Lower leg skin (tissue), 3 donors: ENCODE data around the gene TBC1D3I.

Experiments used
- POLR2A ChIP-seq, 2 donors: fragments of 450-650 bp; IDR thresholded peaks; one replicate each; pipeline ENCODE4 v1.6.1; 2016 to 2017; ENCODE audit warnings: antibody characterized with exemption in 2 of 2, mild to moderate bottlenecking in 1 of 2, moderate library complexity in 1 of 2
- TF ChIP-seq, protein P1 (sequence below), 3 donors: fragments of 450-650 bp; IDR thresholded peaks; one replicate each; pipeline ENCODE4 v1.5.1; 2016; ENCODE audit warnings: antibody characterized with exemption in 3 of 3, mild to moderate bottlenecking in 3 of 3, moderate library complexity in 2 of 3

DNA sequence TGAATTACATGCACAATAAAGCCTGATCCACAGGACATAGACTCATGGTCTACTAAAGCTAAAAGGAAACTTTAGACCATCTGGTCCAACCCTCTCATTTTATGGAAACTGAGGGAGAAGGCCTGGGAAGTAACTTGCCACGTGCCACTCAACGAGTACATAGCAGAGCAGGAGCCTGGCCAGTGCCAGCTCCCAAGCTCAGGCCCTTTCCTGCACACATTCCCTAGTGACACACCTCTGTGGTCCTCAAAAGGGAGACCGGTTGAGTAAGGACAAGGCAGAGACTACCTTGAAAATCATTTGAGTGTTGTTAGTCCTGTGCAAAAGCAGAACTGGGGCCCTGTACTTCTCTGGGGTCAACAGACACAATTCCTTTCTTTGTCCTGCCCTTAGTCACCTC is 50.7 kb downstream of the TBC1D3I start:
- TF ChIP-seq POLR2A (IDR thresholded peaks at IDR 0.05) = no peak
- TF ChIP-seq, protein P1, sequence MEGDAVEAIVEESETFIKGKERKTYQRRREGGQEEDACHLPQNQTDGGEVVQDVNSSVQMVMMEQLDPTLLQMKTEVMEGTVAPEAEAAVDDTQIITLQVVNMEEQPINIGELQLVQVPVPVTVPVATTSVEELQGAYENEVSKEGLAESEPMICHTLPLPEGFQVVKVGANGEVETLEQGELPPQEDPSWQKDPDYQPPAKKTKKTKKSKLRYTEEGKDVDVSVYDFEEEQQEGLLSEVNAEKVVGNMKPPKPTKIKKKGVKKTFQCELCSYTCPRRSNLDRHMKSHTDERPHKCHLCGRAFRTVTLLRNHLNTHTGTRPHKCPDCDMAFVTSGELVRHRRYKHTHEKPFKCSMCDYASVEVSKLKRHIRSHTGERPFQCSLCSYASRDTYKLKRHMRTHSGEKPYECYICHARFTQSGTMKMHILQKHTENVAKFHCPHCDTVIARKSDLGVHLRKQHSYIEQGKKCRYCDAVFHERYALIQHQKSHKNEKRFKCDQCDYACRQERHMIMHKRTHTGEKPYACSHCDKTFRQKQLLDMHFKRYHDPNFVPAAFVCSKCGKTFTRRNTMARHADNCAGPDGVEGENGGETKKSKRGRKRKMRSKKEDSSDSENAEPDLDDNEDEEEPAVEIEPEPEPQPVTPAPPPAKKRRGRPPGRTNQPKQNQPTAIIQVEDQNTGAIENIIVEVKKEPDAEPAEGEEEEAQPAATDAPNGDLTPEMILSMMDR (IDR thresholded peaks at IDR 0.05) = no peak
